HG03439 (cell line): ENCODE results near the gene BCAS3.
"Not testable (repeated sequence)": the region's sequence is repeated elsewhere in the genome, so short reads cannot be mapped to it uniquely, and the experiment has no call there.

Experiments
- ATAC-seq: cut with Tn5 transposase; IDR thresholded peaks from one replicate; pipeline ENCODE4 v1.9.1; 2021; ENCODE audit warnings: mild to moderate bottlenecking, moderate library complexity; ENCODE audit not compliant: unreplicated experiment

The BCAS3 gene

GRCh38 chr17:61237275-61237674 lies 559.6 kb downstream of the BCAS3 start:
- no peak for ATAC-seq

GRCh38 chr17:61238455-61238933 lies 560.8 kb downstream of the BCAS3 start:
- ATAC-seq = no peak

- no peak for ATAC-seq
Observed at GRCh38 chr17:61239327-61239726, 561.7 kb downstream of the BCAS3 start.

- no peak for ATAC-seq
Observed at GRCh38 chr17:61239953-61240352, 562.3 kb downstream of the BCAS3 start.

DNA sequence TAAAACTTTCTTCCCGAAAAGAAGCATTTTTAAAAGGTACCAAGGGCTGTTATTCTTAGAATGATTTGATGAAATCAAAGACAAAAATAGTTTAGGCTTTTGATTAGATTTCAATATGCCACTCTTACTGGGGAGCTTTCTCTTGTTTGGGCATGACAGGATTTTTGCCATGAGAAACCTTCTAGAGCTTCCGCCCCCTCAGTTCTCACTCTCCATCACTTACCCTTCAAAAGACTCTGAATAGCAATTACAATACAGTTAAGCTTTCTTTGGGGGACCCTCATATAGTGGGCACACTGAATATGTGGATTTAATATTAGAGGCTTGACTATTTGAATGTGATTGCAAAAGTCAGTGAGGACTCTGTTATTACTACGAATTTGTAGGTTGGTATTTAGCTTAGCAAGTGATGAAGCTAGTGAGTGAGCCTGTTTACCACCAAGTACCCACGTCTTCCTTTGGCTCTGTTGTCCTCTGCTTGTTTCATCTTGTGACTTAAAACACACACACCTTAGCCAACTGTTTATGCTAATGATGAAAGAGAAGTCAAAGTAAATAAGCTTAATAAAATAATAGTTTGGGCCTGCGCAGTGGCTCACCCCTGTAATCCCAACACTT lies 563.3 kb downstream of the BCAS3 start:
- ATAC-seq = no peak

DNA sequence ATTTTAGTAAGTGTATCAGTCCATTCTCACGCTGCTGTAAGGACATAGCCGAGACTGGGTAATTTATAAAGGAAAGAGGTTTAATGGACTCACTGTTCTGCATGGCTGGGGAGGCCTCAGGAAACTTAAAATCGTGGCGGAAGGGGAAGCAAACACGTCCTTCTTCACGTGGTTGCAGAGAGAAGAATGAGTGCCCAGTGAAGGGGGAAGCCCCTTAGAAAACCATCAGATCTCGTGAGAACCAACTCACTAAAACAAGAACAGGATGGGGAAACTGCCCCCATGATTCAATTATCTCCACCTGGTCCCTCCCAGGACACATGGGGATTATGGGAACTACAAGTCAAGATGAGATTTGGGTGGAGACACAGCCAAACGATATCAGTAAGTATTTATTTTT lies 567.3 kb downstream of the BCAS3 start:
- ATAC-seq = not testable (repeated sequence)

- ATAC-seq = no peak
Observed at GRCh38 chr17:61245706-61246135, 568.1 kb downstream of the BCAS3 start.

DNA sequence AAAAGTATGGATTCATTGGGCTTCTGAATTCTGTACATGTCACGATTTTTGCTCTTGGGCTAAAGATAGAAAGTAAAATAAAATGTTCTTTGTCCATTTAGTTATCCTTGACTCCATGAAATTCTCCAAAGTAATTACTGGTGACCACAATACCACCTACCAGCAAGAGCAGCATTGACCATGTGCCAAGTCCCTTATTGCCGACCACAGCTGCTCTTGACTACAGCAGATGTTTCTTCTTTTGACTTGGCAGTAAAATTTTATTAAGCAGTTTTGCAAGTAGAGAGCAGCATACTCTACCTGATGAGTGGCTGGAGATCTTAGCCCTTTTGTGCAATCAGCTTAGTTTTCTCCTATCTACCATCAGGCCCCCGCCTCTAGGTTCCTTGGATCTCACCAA lies 569.8 kb downstream of the BCAS3 start:
- no peak for ATAC-seq

- no peak for ATAC-seq
Observed at GRCh38 chr17:61248399-61248798, 570.7 kb downstream of the BCAS3 start.

- ATAC-seq = no peak
Observed at GRCh38 chr17:61249649-61250299, 572.1 kb downstream of the BCAS3 start.

DNA sequence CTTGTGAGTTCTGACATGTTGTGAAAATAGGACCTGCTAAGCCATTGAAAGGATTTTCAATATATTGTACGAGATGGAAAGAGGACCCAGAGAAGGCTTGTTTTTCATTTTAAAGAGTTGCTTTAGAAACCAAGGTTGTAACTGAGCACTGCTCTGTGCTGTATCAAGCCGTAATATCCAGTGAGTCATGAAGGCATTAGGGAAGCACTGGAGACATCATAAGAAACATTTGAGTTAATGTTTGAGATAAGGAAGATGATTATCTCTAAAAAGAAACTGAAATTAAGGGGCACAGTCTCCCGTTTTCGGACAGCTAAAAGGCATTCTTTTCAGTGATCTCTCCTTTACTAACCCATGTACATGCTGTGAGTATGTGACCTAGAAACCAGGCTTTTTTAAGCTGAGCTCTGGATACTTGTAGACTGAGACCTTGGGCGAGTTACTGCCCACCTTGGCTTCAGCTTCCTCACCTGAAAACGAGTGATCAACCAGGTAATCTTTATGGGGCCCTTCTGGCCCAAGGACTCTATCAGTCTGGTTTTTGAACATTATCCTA lies 572.8 kb downstream of the BCAS3 start:
- ATAC-seq = no peak

- ATAC-seq = no peak
Observed at GRCh38 chr17:61251939-61252865, 574.6 kb downstream of the BCAS3 start.

- no peak for ATAC-seq
Observed at GRCh38 chr17:61253362-61253761, 575.7 kb downstream of the BCAS3 start.

- no peak for ATAC-seq
Observed at GRCh38 chr17:61253937-61254574, 576.4 kb downstream of the BCAS3 start.

- no peak for ATAC-seq
Observed at GRCh38 chr17:61254904-61255303, 577.3 kb downstream of the BCAS3 start.

GRCh38 chr17:61255647-61256046 lies 578.0 kb downstream of the BCAS3 start:
- no peak for ATAC-seq

GRCh38 chr17:61259360-61259759 lies 581.7 kb downstream of the BCAS3 start:
- ATAC-seq = no peak

DNA sequence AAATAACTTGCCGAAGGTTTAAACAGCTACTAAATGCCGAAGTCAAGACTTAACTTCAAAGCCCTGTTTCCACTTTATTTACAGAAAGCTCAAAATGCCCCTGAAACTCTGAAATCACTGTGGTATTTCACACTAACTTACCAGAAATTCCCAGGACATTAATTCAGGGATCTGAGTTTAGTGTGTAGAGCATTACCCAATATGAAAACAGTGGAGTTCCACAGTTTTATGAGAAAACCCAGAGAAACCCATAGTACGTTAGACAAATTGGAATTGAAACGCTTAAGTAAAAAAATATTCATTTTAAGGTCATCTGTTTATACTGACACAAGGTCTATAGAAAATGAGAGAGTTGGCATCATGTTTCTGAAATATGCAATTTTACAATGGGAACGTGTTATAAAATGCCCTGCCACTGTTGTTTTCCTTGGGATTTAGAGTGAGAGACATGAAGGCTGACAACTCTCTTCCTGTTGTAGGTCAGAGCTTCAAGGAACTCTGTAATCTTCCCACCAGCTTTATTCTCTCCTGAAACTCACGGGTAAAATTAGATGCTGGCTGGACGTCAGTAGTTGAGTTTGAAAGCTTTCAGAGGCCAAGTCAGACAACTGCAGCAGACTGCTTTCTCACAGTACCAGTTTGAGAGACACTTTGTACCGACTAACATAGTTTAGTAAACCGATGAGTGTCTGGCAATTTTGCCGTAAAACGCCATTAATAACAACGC lies 582.6 kb downstream of the BCAS3 start:
- no peak for ATAC-seq

DNA sequence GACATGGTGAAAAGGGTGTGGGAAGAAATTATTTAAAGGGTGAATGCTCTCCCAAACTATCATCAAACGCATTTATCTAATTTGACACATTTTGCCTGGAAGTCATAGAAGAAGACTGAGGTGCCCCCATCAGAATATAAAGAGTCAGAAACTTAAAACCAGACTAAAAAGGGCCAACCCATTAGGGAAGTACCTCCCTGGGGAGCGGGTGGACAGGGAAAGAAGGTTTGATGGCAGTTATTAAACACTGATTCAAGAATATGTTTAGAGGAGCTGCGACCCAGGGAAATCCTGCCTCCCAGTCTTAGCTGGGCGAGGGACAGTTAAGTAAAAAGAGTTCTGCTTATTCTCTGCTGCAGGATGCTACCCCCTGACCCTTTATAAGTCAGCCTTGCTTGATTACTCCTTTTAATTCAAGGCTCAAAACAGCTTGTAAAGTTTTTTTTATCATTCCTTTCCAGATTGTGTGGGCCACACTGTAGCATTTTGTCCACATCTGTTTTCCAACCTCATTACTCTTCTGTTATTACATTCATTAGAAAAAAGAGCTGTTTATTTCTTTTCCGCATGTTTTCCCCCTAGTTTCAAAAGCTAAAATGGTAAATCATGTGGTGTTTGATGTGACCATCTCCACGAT lies 583.5 kb downstream of the BCAS3 start:
- no peak for ATAC-seq

- ATAC-seq = no peak
Observed at GRCh38 chr17:61265397-61265796, 587.7 kb downstream of the BCAS3 start.
